K562 (cell line): ENCODE measurements around the gene TSPAN16. TPM values are rescaled to one million over a fixed set of nuclear protein-coding genes. Genes with fewer than 3 reads are reported as not detected.
A peak's percentile ranks its signal among the peaks of the same experiment; 100 is the strongest.

Experiments used
- ATAC-seq: fragments of 200-7000 bp; cut with Tn5 transposase; 3 replicates; pipeline ENCODE4 v1.9.1; 2020; ENCODE audit warnings: moderate library complexity
- BruUV-seq: library from RNA; stranded (reverse); fragments of 400-500 nt; replicated peaks from 2 replicates; lab custom pipeline; 2021; lab: Mats Ljungman, UMichigan
- CTCF ChIA-PET: fragments of 300-600 bp; formaldehyde crosslinking; extraction: SDS; loops from one replicate; lab custom pipeline; 2021; ENCODE audit warnings: low intra/inter-chr PET ratio; lab: Yijun Ruan, JAX
- POLR2A ChIA-PET: fragments of 300-600, 350-650 bp; sonication (Branson Sonifier 250); formaldehyde crosslinking; extraction: SDS; loops from one replicate; lab custom pipeline; 2021; ENCODE audit warnings: antibody characterized with exemption, inconsistent platforms; lab: Yijun Ruan, JAX
- DNase-seq, 4 experiments: peaks; one replicate each; pipeline versions ENCODE4 v3.0.0 to v3.0.0-alpha.2; 2011 to 2018; ENCODE audit warnings: low spot score in 3 of 4, mixed read lengths in 3 of 4; ENCODE audit errors: extremely low read depth in 1 of 4
- FAIRE-seq: peaks from 2 replicates; lab custom pipeline; 2011; peaks lifted over from hg19 to GRCh38; lab: Jason Lieb, UNC
- H2AFZ ChIP-seq: 2 replicates; pipeline ENCODE4 v1.6.0; 2011; ENCODE audit warnings: low read depth, low read length, control low read depth, inconsistent platforms
- H3K27ac ChIP-seq: fragments of 200-600 bp; 3 replicates; pipeline ENCODE4 v1.8.0; 2011; ENCODE audit warnings: low read depth, mild to moderate bottlenecking, control low read depth, inconsistent platforms, low read length, moderate library complexity, mixed read lengths; ENCODE audit errors: extremely low read depth
- H3K27me3 ChIP-seq, 2 experiments: fragments of 300-600 bp in 1 of 2; 2 replicates in 1 of 2; 3 replicates in 1 of 2; pipeline versions ENCODE4 v1.6.0 to v1.8.0; 2011; ENCODE audit warnings: inconsistent platforms in 2 of 2, low read length in 2 of 2, mild to moderate bottlenecking in 1 of 2, mixed read lengths in 1 of 2, moderate library complexity in 1 of 2; ENCODE audit not compliant: control insufficient read depth in 2 of 2, insufficient read depth in 2 of 2
- H3K36me3 ChIP-seq: fragments of 300-600 bp; 3 replicates; pipeline ENCODE4 v1.8.0; 2011; ENCODE audit warnings: mild to moderate bottlenecking, low read length, inconsistent platforms; ENCODE audit not compliant: control insufficient read depth, insufficient read depth
- H3K4me1 ChIP-seq, 2 experiments: fragments of 200-600 bp in 1 of 2; replicated peaks in 1 of 2; 2 replicates in 1 of 2; 3 replicates in 1 of 2; pipeline versions ENCODE4 v1.5.1 to v1.8.0; 2011; ENCODE audit warnings: inconsistent platforms in 2 of 2, low read length in 2 of 2, mild to moderate bottlenecking in 1 of 2, mixed read lengths in 1 of 2, moderate library complexity in 1 of 2; ENCODE audit not compliant: control insufficient read depth in 2 of 2, insufficient read depth in 2 of 2
- H3K4me2 ChIP-seq: 2 replicates; pipeline ENCODE4 v1.6.1; 2011; ENCODE audit warnings: low read length, control low read depth, inconsistent platforms, mixed read lengths; ENCODE audit not compliant: insufficient read depth
- H3K4me3 ChIP-seq: fragments of 200-600 bp; sonication (generic), shearing (Covaris generic); 2 replicates; pipeline ENCODE4 v1.5.1; 2016; ENCODE audit warnings: control low read depth, inconsistent platforms
- H3K79me2 ChIP-seq: fragments of 200-600 bp; 3 replicates; pipeline ENCODE4 v1.8.0; 2011; ENCODE audit warnings: low read length, inconsistent platforms; ENCODE audit not compliant: control insufficient read depth, insufficient read depth
- H3K9ac ChIP-seq, 2 experiments: 2 replicates each; pipeline versions ENCODE4 v1.6.0 to v1.6.1; 2011; ENCODE audit warnings: low read depth in 2 of 2, low read length in 2 of 2, control low read depth in 1 of 2, inconsistent platforms in 1 of 2, mild to moderate bottlenecking in 1 of 2, mixed read lengths in 1 of 2; ENCODE audit not compliant: insufficient read depth in 1 of 2
- H3K9me1 ChIP-seq: one replicate; pipeline ENCODE4 v1.6.0; 2011; ENCODE audit warnings: inconsistent platforms, mild to moderate bottlenecking, low read length, moderate library complexity; ENCODE audit not compliant: control insufficient read depth, insufficient read depth
- H3K9me3 ChIP-seq: replicated peaks from 2 replicates; pipeline ENCODE4 v1.5.1; 2011; ENCODE audit warnings: low read depth, low read length, inconsistent platforms; ENCODE audit not compliant: control insufficient read depth, insufficient read depth
- H4K20me1 ChIP-seq: replicated peaks from 2 replicates; pipeline ENCODE4 v1.6.1; 2011; ENCODE audit warnings: low read length, inconsistent platforms, mixed read lengths; ENCODE audit not compliant: control insufficient read depth, insufficient read depth
- ADNP ChIP-seq: fragments of 200-800 bp; sonication (Bioruptor generic); IDR thresholded peaks from 2 replicates; pipeline ENCODE4 v1.6.1; 2016; ENCODE audit warnings: missing genetic modification characterization, missing compliant biosample characterization
- MYNN ChIP-seq, 2 experiments: sonication (generic); formaldehyde crosslinking in 1 of 2; IDR thresholded peaks; 2 replicates each; pipeline versions ENCODE4 v1.5.0 to v1.6.1; 2016 to 2020; ENCODE audit warnings: antibody characterized with exemption in 1 of 2, missing genetic modification reagents in 1 of 2
- RB1 ChIP-seq: fragments of 450-650 bp; IDR thresholded peaks from 2 replicates; pipeline ENCODE4 v1.6.1; 2017; ENCODE audit warnings: low read depth, mild to moderate bottlenecking
- SMARCB1 ChIP-seq: IDR thresholded peaks from 2 replicates; pipeline ENCODE4 v1.6.1; 2011; ENCODE audit warnings: improper control_type of control experiment, low read depth; ENCODE audit not compliant: insufficient read length
- SOX6 ChIP-seq: fragments of 450-650 bp; IDR thresholded peaks from 2 replicates; pipeline ENCODE4 v1.6.1; 2014; ENCODE audit warnings: mild to moderate bottlenecking
- ZFX ChIP-seq: sonication (generic); formaldehyde crosslinking; IDR thresholded peaks from 2 replicates; pipeline ENCODE4 v1.8.0; 2022; ENCODE audit warnings: mild to moderate bottlenecking, missing genetic modification reagents, moderate library complexity
- ZKSCAN3 ChIP-seq: fragments of 250-450 bp; sonication (Bioruptor Pico); IDR thresholded peaks from 2 replicates; pipeline ENCODE4 v1.4.0; 2020
- ZNF589 ChIP-seq: fragments of 200-800 bp; sonication (Bioruptor generic); IDR thresholded peaks from 2 replicates; pipeline ENCODE4 v1.6.1; 2016; ENCODE audit warnings: low read depth, missing genetic modification characterization, missing compliant biosample characterization
- ZNF76 ChIP-seq: fragments of 250-450 bp; sonication (Bioruptor Pico); IDR thresholded peaks from 2 replicates; pipeline ENCODE4 v1.4.0; 2020; ENCODE audit warnings: mild to moderate bottlenecking, moderate library complexity, borderline replicate concordance
- ZNF780A ChIP-seq: fragments of 250-450 bp; sonication (Bioruptor Pico); IDR thresholded peaks from 2 replicates; pipeline ENCODE4 v1.5.0; 2021; ENCODE audit warnings: mild to moderate bottlenecking
- WGBS: fragments of 100-300 bp; shearing (Covaris generic); methylation state at CpG from one replicate; pipeline ENCODE4 v1.1.6; 2016; ENCODE audit warnings: low coverage, mixed read lengths; ENCODE audit not compliant: insufficient coverage; ENCODE audit errors: missing lambda C conversion rate; 5-methylcytosine and 5-hydroxymethylcytosine counted together
- in situ Hi-C: fragments of 300-500 bp; cut with MboI; formaldehyde crosslinking; loops from 4 replicates; pipeline ENCODE4 v1.15.0; 2018; ENCODE audit warnings: inconsistent platforms, mixed read lengths
- intact Hi-C: fragments of 100-400 bp; cut with micrococcal nuclease; formaldehyde crosslinking; loops from 2 replicates; pipeline ENCODE4 v1.14.2; 2022
- polyA plus RNA-seq, 8 experiments: library from polyadenylated mRNA; depleted of rRNA in 4 of 8; stranded (reverse) in 5 of 8; unstranded in 3 of 8; fragments of >200 nt; fragmentation: Nextera tagmentation in 2 of 8; fragmentation: Illumina TruSeq in 1 of 8; extraction: Ambion mirVana in 2 of 8; extraction: Trizol in 1 of 8; gene quantifications; 2 replicates each; pipeline versions ENCODE4 v1.2.1 to v1.2.3, GENCODE V29; 2011 to 2014; ENCODE audit warnings: inconsistent platforms in 1 of 8, missing spikeins in 1 of 8
- total RNA-seq, 7 experiments: library from RNA; depleted of rRNA in 6 of 7; stranded (reverse); fragments of >200 nt in 6 of 7; fragmentation: Illumina TruSeq in 2 of 7; extraction: Trizol in 2 of 7; gene quantifications; 2 replicates each; pipeline versions ENCODE4 v1.2.1 to v1.2.3, GENCODE V29; 2011 to 2021; ENCODE audit warnings: low replicate concordance in 1 of 7
- TF ChIP-seq, protein P1 (sequence below), 2 experiments: fragments of 450-650 bp; conservative IDR thresholded peaks; 2 replicates each; pipeline ENCODE4 v1.6.1; 2017; ENCODE audit warnings: mild to moderate bottlenecking in 2 of 2, moderate library complexity in 2 of 2
- TF ChIP-seq, protein P2 (sequence below): fragments of 200-400 bp; formaldehyde crosslinking; IDR thresholded peaks from 2 replicates; pipeline ENCODE4 v1.6.1; 2017; ENCODE audit warnings: mild to moderate bottlenecking, low read depth, low read length, moderate library complexity

Gene TSPAN16
- total and polyA plus RNA-seq, 9 of the 15 experiments (the other 6 are each of a cell fraction or from before 2014, with no cell fraction given), result not detected

- H3K4me3 ChIP-seq, result no peak overlapping the region
- intact Hi-C loops (no loop called here), in situ Hi-C loops (no loop called here)
- H3K9ac ChIP-seq, result no peak overlapping the region
- H2AFZ ChIP-seq, result no peak overlapping the region
- BruUV-seq, result no TSS peak
- POLR2A ChIA-PET, result interaction anchor here (4.4 kb wide), 1 partner anchor 11 kb away, joined by 36 read pairs; the partner anchor contains the start of gene SWSAP1
- no peaks in the 10 kb centered on the region for H3K9me3 ChIP-seq
- CTCF ChIA-PET, result no interaction called here
- H3K27me3 ChIP-seq, result no peaks in the 10 kb centered on the region
- no peak overlapping the region for H3K4me2 ChIP-seq
- no peak overlapping the region for H3K27ac ChIP-seq
- FAIRE-seq (no peak), ATAC-seq (no peak), DNase-seq (peak in 1 of 4 experiments; percentile 4)
- H3K79me2 ChIP-seq, result no peaks in the 10 kb centered on the region
- peaks cover 4% of the 10 kb centered on the region for H3K9me1 ChIP-seq
- TF ChIP-seq MYNN (IDR thresholded peaks at IDR 0.05) (no peak), MYNN (CRISPR knock-in tag; IDR thresholded peaks at IDR 0.05) (no peak)
- H3K36me3 ChIP-seq, result peaks cover 6% of the 10 kb centered on the region; the same call in 1 of the 3 replicates
- H3K4me1 ChIP-seq, result peaks cover 10 to 36% of the 10 kb centered on the region in 2 experiments; a peak in 4 of 5 replicates
- H4K20me1 ChIP-seq, result no peaks in the 10 kb centered on the region; the same call in 1 of the 2 replicates
- WGBS, result 83% methylated on average over 10 of the region's 10 CpGs
Observed at GRCh38 chr19:11363881-11364280, 67.9 kb downstream of the TSPAN16 start.

- ATAC-seq (no peak), DNase-seq (peak in 1 of 4 experiments; percentile 3), FAIRE-seq (no peak)
- no peaks in the 10 kb centered on the region; the same call in 1 of the 2 replicates for H4K20me1 ChIP-seq
- in situ Hi-C loops, result no loop called here
- BruUV-seq, result no TSS peak
- CTCF ChIA-PET, result no interaction called here
- intact Hi-C loops, result no loop called here
- H3K4me3 ChIP-seq, result no peak overlapping the region
- H3K4me1 ChIP-seq, result peaks cover 10 to 31% of the 10 kb centered on the region in 2 experiments; a peak in 4 of 5 replicates
- H3K9ac ChIP-seq, result no peak overlapping the region
- no peaks in the 10 kb centered on the region for H3K9me3 ChIP-seq
- H3K27ac ChIP-seq, result no peak overlapping the region
- POLR2A ChIA-PET, result interaction anchor here (1.4 to 4.4 kb wide), 2 partner anchors 10 to 18 kb away, joined by 3 to 36 read pairs; partner anchors contain the start of genes CCDC159, SWSAP1 and TMEM205
- no peak overlapping the region for H3K4me2 ChIP-seq
- H3K9me1 ChIP-seq, result peaks cover 4% of the 10 kb centered on the region
- 73% methylated on average over 12 of the region's 28 CpGs for WGBS
- H2AFZ ChIP-seq, result no peak overlapping the region
- H3K27me3 ChIP-seq, result no peaks in the 10 kb centered on the region
- H3K36me3 ChIP-seq, result peaks cover 6% of the 10 kb centered on the region; the same call in 1 of the 3 replicates
- H3K79me2 ChIP-seq, result no peaks in the 10 kb centered on the region
- TF ChIP-seq ZKSCAN3 (CRISPR knock-in tag) (no peak), ADNP (tag) (no peak), ZNF589 (CRISPR knock-in tag) (no peak), ZNF780A (no peak), SMARCB1 (no peak), ZNF76 (CRISPR knock-in tag) (no peak), RB1 (no peak), SOX6 (no peak), ZFX (CRISPR knock-in tag) (no peak)
- TF ChIP-seq, protein P1, sequence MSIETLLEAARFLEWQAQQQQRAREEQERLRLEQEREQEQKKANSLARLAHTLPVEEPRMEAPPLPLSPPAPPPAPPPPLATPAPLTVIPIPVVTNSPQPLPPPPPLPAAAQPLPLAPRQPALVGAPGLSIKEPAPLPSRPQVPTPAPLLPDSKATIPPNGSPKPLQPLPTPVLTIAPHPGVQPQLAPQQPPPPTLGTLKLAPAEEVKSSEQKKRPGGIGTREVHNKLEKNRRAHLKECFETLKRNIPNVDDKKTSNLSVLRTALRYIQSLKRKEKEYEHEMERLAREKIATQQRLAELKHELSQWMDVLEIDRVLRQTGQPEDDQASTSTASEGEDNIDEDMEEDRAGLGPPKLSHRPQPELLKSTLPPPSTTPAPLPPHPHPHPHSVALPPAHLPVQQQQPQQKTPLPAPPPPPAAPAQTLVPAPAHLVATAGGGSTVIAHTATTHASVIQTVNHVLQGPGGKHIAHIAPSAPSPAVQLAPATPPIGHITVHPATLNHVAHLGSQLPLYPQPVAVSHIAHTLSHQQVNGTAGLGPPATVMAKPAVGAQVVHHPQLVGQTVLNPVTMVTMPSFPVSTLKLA (conservative IDR thresholded peaks at IDR 0.05), result no peak
- TF ChIP-seq, protein P2, sequence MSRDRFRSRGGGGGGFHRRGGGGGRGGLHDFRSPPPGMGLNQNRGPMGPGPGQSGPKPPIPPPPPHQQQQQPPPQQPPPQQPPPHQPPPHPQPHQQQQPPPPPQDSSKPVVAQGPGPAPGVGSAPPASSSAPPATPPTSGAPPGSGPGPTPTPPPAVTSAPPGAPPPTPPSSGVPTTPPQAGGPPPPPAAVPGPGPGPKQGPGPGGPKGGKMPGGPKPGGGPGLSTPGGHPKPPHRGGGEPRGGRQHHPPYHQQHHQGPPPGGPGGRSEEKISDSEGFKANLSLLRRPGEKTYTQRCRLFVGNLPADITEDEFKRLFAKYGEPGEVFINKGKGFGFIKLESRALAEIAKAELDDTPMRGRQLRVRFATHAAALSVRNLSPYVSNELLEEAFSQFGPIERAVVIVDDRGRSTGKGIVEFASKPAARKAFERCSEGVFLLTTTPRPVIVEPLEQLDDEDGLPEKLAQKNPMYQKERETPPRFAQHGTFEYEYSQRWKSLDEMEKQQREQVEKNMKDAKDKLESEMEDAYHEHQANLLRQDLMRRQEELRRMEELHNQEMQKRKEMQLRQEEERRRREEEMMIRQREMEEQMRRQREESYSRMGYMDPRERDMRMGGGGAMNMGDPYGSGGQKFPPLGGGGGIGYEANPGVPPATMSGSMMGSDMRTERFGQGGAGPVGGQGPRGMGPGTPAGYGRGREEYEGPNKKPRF, result no peak
Observed at GRCh38 chr19:11364296-11364904, 68.4 kb downstream of the TSPAN16 start.
